CMK (cell line): Measurements from ENCODE around the gene RNF213.
"Not testable (repeated sequence)": the region's sequence is repeated elsewhere in the genome, so short reads cannot be mapped to it uniquely, and the experiment has no call there.

Source experiments
- DNase-seq: peaks from one replicate; pipeline ENCODE4 v3.0.0-alpha.2; 2010; ENCODE audit warnings: low read depth

Gene RNF213

DNA sequence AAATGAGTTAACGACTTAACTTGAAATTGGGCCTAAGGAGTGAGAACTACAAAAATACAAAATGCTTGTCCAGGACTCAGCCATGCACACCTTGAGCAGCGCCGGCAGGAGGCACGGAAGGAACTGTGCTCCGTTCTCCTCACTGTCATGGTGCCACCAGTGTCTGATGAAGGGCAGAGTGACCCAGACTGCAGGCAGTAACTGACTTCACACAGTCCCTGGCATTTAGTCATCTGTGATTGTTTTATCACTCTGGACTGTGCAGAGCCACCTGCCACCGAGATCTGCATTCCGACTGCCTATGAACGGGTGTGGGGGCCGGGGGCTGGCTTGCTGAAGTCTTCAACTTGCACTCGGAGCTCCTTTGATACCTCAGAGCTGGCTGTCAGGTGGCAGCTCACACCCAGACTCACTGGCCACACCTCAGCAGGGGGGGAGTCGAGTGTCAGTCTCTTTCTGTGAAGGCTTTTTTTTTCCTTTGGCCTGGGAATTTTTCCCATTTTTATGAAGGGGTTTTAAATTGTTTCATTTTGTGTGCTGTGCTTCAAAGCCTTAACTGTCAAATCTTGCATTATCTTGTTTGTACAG, 134.1 kb downstream of the RNF213 start:
- no peak for DNase-seq

GRCh38 chr17:80395402-80396151, 134.9 kb downstream of the RNF213 start:
- DNase-seq, result no peak

GRCh38 chr17:80396157-80397033, 135.7 kb downstream of the RNF213 start:
- DNase-seq, result no peak

GRCh38 chr17:80397034-80397387, 136.4 kb downstream of the RNF213 start:
- no peak for DNase-seq

DNA sequence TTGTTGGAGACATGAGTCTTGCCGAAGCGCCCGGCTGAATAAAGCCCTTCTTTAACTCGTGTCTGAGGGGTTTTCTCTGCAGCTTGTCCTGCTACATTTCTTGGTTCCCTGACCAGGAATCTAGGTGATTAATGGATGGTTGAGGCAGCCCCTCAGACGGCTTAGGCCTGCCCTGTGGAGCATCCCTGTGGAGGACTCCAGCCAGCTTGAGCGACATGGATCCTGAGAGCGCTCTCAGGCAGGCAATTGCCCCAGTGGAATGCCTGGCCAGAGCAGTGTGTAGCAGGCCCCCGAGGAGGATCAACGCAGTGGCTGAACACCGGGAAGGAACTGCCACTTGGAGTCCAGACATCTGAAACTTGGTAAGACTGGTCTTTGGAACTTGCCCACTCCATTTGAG, 137.0 kb downstream of the RNF213 start:
- no peak for DNase-seq

GRCh38 chr17:80401086-80401485, 140.4 kb downstream of the RNF213 start:
- DNase-seq, result not testable (repeated sequence)

- DNase-seq, result not testable (repeated sequence)
These were observed 141.4 kb downstream of the RNF213 start for GRCh38 chr17:80402102-80402501.

DNA sequence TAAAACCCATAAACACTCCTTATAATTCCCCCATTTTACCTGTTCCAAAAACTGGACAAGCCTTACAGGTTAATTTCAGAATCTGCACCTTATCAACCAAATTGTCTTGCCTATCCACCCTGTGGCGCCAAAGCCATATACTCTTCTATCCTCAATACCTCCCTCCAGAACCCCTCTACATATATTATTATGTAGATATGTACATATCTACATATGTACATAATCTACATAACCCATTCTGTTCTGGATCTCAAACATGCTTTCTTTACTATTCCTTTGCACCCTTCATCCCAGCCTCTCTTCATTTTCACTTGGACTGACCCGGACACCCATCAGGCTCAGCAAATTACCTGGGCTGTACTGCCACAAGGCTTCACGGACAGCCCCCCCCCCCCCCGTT, 142.3 kb downstream of the RNF213 start:
- no peak for DNase-seq

DNA sequence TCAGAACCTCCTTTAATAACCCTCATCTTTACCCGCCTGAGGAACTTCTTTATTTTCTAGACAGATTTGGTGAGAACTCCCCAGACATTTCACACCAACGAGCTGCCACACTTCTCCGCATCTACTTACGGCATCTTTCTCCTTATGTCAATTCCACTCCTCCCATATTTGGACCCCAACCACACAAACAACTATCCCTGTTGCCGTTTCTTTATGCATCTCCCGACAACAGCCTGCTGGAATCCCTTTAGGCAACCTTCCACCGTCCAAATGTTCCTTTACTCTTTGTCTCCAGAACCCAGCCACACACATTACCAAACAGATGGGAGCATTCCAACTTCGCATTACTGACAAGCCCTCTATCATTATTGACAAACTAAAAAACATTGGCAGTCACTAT, 145.5 kb downstream of the RNF213 start:
- DNase-seq, result no peak

- not testable (repeated sequence) for DNase-seq
These were observed 147.3 kb downstream of the RNF213 start for GRCh38 chr17:80407917-80408316.

- no peak for DNase-seq
These were observed 148.2 kb downstream of the RNF213 start for GRCh38 chr17:80408872-80409271.

GRCh38 chr17:80409626-80410025, 149.0 kb downstream of the RNF213 start:
- no peak for DNase-seq

DNA sequence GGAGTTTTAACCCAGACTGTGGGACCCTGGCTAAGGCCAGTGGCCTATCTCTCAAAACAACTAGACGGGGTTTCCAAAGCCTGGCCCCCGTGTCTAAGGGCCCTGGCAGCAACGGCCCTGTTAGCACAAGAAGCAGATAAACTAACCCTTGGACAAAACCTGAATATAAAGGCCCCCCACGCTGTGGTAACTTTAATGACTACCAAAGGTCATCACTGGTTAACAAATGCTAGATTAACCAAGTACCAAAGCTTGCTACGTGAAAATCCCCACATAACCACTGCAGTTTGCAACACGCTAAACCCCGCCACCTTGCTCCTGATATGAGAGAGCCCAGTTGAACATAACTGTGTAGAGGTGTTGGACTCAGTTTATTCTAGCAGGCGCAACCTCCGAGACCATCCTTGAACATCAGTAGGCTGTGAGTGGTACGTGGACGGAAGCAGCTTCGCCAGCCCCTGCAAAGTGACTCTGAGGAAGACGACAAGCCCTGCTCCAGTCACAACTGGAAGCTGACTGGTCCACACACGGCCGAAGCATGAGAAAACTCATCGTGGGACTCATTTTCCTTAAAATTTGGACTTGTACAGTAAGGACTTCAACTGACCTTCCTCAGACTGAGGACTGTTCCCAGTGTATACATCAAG, 149.9 kb downstream of the RNF213 start:
- DNase-seq, result not testable (repeated sequence)

DNA sequence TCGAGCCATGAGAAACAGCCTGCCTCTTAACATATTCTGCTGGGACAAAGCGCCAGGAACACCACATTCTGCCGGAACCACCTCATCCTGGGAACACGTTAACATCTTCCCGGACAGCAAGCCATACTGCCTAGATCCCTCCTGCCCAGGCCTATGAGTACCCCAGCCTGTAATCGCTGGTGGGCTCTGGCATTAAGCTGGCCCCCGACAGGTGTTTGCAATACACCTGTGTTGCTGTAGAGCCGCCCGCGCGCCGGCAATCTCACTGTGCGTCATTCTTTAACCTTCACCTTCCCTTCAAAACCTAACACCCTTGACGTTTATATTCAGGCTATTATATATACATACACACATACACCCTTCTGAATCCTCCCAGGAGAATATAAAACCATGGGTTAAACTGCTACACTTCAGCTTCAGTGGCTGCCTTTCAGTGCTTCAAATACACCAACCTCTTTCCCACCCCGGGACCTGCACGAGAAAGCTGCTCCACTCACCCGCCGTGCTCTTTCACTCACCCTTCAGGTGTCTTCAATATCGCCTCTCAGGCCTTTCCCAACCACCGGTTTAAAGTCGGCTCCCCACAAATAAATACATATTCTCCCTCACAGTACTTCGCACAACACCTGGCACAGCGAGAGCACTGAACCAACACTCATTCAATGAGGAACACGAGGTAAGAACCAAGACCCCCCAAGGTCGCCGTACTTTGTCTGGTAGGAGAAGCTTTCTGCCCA, 153.3 kb downstream of the RNF213 start:
- DNase-seq, result no peak

GRCh38 chr17:80414508-80414802, 153.8 kb downstream of the RNF213 start:
- DNase-seq, result no peak

- peak; percentile 72 for DNase-seq
These were observed 154.4 kb downstream of the RNF213 start, which contains the start of gene ENDOV for GRCh38 chr17:80414803-80415625. TSS of gene ENDOV (plus strand) at chr17:80415167. CDS start at chr17:80415195, 28 bp downstream.

- no peak for DNase-seq
These were observed 155.0 kb downstream of the RNF213 start for GRCh38 chr17:80415626-80416137.

DNA sequence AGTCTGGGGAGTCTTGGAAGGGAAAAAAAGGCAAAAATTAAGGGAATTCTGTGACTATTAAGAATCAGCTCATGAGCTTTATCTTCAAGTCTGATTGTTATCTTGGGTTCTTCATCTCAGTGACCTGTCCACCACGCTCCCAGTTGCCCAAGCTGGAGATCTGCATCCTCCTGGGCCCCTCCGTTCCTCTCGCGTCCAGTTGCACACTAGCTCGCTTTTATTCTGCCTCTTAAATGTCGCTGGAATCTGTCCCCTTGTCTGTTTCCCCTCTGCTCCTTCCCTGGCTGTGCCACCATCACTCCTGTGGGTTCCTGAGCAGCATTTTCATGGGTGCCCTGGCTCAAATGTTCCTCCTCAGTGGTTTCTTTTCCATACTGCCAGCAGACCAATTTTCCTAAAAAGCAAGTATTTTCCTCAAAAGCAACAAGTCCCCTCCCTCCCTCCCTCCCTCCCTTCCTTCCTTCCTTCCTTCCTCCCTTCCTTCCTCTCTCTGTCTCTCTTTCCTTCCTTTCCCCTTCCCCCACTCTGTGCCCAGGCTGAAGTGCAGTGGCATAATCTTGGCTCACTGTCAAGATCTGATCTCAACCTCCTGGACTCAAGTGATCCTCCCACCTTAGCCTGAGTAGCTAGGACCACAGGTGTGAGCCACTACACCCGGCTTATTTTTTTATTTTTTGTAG, 155.7 kb downstream of the RNF213 start:
- no peak for DNase-seq

DNA sequence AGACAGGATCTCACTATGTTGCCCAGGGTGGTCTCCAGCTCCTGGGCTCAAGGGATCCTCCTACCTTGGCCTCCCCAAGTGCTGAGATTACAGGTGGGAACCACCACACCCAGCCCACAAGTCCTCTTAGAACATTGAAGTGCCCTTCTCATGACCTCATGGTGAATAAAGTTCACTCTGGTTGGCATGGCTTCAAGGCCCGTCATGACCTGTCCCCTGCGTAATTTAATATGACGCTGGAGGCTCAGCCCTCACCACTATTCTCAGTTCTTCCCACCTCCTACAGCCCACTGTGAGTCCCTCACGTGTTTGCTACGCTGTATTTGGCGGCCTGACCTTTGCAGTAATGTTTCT, 156.3 kb downstream of the RNF213 start:
- no peak for DNase-seq

DNA sequence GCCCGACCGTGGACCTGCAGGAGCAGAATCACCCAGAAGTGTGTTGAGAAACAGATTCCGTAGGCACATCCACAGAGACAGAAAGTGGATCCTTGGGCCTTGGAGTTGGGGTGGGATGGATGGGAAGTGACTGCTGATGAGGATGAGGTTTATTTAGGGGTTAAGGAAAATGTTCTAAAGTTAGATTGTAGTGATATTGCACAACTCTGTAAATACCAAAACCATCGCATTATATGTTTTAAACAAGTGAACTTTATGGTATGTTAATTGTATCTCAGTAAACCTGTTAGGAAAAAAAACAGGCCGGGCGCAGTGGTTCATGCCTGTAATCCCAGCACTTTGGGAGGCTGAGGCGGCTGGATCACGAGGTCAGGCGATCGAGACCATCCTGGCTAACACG, 157.9 kb downstream of the RNF213 start:
- DNase-seq, result no peak
